Fibroblast of skin of left quadriceps (primary cell): ENCODE measurements around the gene SFMBT2.

Source experiments
- DNase-seq, 2 experiments: peaks; one replicate each; pipeline ENCODE4 v3.0.0-alpha.2; 2013; ENCODE audit warnings: low read depth in 2 of 2

SFMBT2 gene

DNA sequence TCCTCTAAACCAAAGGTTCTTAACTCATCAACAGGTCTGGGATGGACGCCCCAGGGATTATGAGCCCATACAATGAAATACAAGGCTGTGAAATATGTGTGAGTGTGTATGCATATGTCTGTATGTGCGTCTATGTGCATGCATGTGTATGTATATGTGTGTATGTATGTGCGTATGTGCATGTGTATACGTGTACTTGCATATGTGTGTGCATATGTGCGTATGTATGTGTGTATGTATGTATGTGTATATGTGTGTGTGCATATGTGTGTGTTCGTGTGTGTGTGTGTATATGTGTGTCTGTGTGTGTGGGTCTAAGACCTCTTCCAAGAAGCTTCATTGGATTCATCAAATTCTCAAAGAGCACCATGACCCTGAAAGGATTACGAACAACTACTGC is 112.3 kb downstream of the SFMBT2 start:
- no peak for DNase-seq

- DNase-seq, result no peak
These were observed 113.7 kb downstream of the SFMBT2 start for GRCh38 chr10:7297094-7297493.

DNA sequence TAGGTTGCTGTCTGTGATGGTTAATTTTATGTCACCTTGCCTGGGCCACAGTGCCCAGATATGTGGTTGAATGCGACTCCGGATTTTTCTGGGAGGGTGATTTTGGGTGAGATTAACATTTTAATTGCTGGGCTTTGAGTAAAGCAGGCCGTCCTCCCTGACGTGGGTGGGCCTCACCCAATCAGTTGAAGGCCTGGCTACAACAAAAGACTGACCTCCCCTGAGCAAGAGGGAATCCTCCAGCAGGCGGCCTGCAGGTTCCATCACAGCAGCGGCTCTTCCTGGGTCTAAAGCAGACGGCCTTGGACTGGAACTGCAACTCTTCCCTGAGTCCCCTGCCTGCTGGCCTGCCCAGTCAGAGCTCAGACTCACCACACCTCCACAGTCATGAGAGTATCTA is 114.2 kb downstream of the SFMBT2 start:
- no peak for DNase-seq

GRCh38 chr10:7296076-7296475 is 114.8 kb downstream of the SFMBT2 start:
- DNase-seq, result no peak

GRCh38 chr10:7293378-7293920 is 117.4 kb downstream of the SFMBT2 start:
- DNase-seq, result no peak

DNA sequence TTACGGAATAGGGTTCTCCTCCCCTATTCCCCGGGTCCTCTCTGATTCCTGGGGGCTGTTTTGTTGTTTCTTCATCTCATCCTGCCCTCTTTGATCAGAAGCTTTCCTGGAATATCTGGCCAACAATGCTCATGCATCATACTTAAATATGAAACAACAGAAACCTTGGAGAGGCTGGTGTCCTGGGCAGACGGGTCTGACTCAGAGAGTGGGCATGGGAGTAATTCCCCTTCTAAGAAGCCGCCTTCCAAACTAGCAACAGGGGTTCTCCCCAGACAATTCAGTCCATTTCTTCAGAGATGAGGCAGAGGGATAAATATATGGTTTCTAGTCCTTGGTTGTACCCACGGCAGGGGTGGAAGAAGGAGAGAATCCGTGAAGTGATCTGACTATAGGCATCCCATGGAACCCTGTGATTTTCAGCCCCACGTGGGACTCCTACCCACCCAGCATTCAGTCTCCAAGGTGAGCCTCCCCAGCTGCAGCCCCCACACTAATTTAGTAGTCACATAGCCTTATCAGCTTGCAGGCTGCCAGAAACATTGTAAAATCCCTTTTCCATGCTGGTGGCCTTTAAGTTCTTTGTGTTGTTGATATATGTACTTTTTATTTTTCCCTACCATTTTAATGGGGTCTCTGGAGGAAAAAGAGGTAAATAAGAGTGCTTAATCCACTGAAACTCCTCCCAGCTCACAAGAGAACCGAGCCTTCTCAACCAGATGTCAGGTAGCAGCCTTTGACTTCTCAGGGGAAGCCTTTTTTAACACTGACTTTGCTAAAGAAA is 119.2 kb downstream of the SFMBT2 start:
- DNase-seq, result no peak

DNA sequence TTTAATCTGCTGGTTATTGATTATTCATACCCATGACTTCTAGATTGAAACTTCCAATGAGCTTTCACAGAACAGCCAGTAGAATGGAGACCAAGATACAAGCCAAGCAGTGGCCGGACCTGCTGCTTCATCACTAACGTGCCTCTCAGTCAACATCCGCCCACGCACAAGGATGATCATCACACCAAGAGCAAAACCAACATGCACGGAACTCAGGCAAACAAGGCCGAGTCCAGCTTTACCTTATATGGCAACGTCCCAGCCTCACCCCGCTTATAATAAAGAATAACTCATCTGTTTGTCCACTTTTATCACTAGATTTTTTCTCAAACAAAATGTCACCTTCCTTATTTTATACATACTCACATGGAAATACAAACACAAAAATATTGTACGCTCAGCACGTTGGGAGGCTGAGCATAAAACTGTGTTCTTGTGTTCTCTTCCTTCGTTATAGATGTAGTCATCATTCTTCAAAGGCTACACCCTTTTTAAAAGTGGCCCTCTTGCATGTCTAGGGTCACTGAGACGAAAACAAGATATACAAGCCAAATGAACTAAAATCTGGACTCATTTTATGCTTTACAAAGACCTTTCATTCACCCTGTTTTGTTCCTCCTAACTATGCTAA is 122.7 kb downstream of the SFMBT2 start:
- DNase-seq, result no peak

- no peak for DNase-seq
These were observed 123.5 kb downstream of the SFMBT2 start for GRCh38 chr10:7287377-7287776.

DNA sequence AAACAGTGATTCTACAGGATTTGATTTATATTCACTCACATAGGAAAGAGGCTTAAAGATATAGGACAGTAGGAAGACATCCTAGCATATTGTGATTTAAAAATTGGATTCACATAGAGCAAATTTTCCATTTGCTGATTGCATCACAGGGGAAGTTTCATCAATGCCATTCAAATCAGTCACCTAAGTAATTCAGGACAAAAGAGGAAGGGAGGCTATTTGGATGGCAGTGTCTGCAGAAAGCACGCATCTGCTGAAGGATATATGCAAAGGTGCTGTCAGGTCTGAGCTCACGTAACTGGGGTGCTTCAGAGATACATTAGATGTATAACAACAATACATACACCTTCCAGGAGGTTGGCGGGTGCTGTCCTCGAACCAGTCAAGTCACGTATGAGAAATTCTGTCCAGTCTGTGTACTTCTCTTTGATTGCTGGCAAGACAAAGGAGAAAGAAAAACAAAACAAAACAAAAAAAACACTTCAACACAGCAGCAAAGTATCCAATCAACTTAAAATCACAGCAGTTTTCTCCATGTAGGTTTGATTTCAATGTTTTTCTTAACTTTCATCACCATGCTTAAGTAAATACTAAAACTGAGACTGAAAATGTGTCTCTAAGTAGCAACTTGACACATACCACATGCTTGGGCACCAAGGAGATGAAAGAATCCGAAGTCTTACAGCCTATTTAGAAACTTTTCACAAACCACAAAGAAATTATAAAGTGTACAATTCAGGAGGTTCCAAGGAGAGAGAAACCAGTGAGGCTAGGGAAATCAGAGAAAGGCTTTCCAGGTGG is 125.1 kb downstream of the SFMBT2 start:
- DNase-seq, result no peak

DNA sequence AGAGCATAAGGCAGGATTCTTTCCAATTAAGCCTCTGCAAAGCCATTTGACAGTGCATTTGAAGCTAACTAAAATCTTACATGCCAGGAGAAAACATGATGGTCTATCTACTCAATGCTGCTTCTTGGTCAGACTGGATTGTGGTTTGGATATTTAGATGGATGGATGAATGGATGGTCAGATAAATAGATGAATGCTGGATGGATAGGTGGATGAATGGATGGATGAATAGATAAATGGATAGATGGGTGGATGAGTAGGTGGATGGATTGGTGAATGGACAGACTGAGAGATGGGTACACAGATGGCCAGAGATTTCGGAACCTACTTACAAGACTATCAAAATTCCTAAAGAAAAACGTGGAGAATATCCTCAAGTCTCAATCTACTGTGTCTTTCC is 127.6 kb downstream of the SFMBT2 start:
- DNase-seq, result no peak

DNA sequence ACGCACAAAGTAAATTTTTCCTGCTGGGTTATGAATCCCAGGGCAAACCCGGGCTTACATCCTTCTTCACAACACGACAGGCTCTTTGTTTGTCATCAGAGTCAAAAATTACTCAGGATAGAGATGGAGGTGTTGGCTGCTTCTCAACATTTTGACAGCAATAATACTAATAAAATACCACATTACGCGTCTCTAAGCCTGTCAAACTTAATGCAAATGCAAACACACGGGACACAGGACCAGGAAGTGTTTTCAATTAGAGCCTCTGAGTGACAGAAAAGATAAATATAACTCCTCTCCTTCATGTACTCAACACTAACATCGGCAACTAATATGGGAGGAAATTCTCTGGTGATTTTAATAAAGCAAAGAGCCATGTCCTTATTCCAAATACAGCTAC is 128.4 kb downstream of the SFMBT2 start:
- no peak for DNase-seq

- no peak for DNase-seq
These were observed 129.4 kb downstream of the SFMBT2 start for GRCh38 chr10:7281429-7281828.

DNA sequence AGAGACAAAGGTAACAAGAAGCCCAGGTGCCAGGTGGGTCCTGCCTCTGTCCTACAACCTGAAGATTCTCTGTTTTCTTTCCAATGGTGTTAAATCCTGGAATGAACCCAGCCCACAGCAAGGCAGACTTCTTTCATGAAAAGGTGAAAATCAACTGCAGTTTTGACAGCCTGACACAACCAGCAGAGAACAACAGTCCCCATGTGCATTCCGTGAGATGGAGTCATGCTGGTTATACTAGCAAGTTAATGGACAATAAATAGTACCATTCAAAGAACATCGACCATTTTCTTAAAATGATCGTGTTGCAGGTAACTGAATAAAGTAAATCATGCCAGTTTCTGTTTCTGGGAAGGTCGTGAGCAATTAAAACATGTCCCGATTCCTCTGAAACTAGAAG is 131.5 kb downstream of the SFMBT2 start:
- no peak for DNase-seq

DNA sequence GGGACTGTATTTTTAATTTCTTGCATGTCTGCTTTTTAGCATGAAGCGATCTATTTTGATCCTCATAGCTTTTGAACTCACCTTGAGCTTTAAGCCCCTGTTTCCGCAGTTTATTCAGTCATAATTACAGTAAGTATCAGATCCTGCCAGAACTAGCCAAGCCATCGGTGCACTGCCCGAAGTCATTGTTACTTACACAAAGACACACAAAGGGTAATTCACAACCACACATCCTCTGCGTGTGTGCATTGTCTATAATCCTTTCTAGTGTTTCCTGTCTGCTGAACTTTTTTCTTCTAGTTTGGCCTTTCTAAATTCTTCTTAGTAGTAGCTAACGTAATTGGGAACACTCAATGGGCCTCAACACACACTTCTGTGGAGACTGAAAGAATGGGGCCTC is 133.0 kb downstream of the SFMBT2 start:
- no peak for DNase-seq

DNA sequence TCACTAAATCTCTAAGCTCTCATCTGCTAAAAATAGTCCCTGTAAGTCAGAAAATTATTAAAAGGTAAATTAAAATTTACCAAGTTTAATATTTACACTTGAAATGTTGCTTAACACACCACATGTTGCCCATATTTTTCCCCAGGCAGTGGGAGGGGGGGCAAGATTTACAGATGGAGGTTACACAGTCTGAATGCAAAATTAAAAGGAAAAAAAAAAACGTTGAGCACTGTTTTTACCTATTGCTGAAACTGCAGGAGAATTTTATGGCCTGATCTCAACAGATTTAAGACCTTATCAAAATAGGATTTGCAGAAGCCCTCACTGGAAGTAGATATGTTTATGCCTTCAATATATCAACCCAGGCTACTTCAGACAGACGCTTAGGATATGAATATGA is 133.4 kb downstream of the SFMBT2 start:
- DNase-seq, result no peak

DNA sequence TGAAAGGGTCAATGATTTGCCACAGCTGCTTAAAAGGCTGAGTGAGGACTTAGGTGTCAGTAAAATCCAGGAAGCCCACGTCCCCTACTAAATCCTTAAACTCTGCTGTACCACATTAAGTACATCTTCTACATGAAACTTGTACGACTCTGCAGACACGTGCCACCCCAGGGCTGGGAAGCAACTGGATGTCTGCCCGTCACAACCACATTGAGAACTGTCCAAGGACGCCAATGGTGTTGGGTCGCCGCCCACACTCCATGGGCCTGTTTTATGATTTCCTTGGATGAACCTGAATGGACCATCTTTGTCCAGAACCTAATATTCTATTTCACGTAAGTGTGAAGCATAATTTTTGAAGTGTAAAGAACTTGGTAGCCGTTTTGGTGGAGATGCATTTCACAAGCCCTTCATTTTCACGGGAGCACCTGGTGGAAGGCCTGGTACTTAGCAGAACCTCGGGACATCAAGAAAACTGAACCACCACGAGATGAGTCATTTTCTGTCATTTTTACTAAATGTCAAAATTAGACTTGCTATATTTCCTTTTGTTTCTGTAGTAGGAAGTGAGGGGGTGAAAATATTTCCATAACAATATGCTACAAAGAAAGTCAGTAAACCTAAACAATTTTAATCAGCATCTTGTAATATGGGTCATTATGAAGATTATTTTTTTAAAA is 134.9 kb downstream of the SFMBT2 start:
- no peak for DNase-seq

- no peak for DNase-seq
These were observed 136.5 kb downstream of the SFMBT2 start for GRCh38 chr10:7274293-7274692.

- no peak for DNase-seq
These were observed 138.8 kb downstream of the SFMBT2 start for GRCh38 chr10:7272008-7272407.

- DNase-seq, result no peak
These were observed 140.8 kb downstream of the SFMBT2 start for GRCh38 chr10:7269988-7270387.

- DNase-seq, result no peak
These were observed 143.7 kb downstream of the SFMBT2 start for GRCh38 chr10:7267142-7267541.

DNA sequence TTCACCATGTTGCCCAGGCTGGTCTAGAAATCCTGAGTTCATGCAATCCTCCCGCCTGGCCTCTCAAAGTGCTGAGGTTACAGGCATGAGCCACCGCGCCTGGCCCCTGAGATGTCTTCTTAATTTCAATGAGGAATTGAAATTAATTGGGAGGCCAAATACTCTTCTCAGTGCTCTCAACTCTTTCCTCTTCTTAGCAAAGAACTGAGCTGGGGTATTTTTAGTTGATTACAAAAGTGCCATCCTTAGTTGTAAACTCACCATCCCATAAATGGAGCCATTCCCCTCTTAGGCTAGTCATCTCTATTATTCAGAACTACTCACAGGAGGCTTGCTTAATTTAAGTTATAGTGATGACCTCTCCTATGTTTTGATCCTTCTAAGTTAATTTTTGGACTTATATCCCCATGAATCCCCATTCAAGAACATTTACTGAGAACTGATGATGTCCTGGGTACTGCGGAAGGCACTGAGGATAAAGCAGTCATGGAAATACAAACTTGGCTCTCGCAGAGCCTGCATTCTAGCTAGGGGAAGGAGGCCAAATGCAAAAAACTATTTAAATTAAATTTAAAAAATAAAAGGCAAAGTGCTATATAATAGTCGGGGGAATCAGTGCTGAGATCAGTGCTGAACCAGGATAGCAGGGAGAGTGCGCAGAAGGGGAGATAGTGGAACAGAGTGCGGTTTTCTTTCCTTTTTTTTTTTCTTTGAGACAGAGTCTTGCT is 145.3 kb downstream of the SFMBT2 start:
- DNase-seq, result no peak
